GM19240 (cell line): ENCODE results near the gene FILIP1.
"Not testable (repeated sequence)": the region's sequence is repeated elsewhere in the genome, so short reads cannot be mapped to it uniquely, and the experiment has no call there.

Experiments used
- DNase-seq: peaks from one replicate; pipeline ENCODE4 v3.0.0; 2011; ENCODE audit warnings: low spot score; ENCODE audit not compliant: insufficient read length

FILIP1 gene

DNA sequence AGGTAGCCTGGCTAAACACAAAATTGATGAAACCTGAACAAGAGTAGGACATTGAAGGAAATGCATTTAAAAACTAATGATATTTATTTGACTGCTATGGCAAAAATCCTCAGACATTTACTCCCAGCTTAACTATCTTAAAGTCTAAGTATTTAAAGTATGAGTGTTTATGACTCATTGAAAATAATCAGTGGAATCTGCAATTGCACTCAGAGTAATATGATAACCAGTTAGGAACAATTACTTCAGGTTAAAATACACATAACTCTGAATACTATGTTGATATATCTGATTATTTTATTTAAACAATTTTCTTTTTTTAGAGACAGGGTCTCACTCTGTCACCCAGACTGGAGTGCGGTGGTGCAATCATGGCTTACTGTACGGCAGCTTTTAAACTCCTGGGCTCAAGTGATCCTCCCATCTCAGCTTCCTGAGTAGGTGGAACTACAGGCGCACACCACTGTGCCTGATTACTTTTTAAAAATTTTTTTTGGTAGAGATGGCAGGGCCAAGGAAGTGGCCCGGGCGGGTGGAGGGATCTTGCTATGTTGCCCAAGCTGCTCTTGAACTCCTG is 43.9 kb downstream of the FILIP1 start:
- no peak for DNase-seq

GRCh38 chr6:75446241-75446880 is 47.2 kb downstream of the FILIP1 start:
- no peak for DNase-seq

DNA sequence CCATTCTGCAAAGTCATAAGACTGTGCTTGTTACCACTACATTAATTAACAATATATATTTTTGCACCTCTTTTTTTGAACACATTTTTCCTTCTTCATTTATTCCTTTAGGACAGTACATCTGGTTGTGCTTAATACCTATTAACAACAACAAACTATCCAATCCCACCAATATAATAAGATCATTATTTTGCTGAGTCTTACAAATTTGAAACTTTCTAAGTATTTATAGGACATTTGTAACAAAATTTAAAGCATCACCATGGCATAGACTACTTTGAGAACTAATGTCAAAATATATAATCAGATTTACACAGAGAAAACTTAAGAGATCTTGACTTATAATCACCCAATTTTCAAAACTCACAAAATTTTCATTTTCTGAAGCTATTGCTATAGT is 47.9 kb downstream of the FILIP1 start:
- DNase-seq: no peak

GRCh38 chr6:75444899-75445298 is 48.7 kb downstream of the FILIP1 start:
- DNase-seq: no peak

GRCh38 chr6:75441883-75442282 is 51.7 kb downstream of the FILIP1 start:
- not testable (repeated sequence) for DNase-seq

DNA sequence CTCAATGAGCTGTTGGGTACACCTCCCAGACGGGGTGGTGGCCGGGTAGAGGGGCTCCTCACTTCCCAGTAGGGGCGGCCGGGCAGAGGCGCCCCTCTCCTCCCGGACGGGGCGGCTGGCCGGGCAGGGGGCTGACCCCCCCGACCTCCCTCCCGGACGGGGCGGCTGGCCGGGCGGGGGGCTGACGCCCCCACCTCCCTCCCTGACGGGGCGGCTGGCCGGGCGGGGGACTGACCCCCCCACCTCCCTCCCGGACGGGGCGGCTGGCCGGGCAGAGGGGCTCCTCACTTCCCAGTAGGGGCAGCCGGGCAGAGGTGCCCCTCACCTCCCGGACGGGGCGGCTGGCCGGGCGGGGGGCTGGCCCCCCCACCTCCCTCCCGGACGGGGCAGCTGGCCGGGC is 52.1 kb downstream of the FILIP1 start:
- DNase-seq: not testable (repeated sequence)

GRCh38 chr6:75438442-75439116 is 55.0 kb downstream of the FILIP1 start:
- no peak for DNase-seq

GRCh38 chr6:75438013-75438431 is 55.6 kb downstream of the FILIP1 start:
- no peak for DNase-seq

DNA sequence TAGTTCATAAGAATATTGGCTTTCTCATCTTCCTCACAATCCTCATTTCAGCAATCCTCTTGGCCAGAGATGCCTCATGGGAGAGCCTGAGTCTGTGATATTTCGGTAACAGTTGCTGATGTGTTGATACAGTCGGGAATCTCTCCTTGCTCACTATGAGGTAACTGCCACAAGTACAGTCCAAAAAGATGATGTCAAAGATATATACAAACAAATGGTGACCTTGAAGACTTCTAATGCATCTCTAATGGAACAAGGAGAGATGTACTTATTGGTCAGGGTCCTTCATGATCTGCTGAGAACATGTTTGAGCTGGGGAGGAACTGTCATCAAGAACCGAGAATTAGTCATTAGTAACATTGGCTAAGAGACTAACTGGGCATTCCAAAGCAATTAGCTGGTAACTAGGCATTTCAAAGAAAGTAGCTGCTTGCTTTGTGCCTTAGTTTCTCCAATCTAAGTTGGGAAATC is 56.1 kb downstream of the FILIP1 start:
- no peak for DNase-seq

DNA sequence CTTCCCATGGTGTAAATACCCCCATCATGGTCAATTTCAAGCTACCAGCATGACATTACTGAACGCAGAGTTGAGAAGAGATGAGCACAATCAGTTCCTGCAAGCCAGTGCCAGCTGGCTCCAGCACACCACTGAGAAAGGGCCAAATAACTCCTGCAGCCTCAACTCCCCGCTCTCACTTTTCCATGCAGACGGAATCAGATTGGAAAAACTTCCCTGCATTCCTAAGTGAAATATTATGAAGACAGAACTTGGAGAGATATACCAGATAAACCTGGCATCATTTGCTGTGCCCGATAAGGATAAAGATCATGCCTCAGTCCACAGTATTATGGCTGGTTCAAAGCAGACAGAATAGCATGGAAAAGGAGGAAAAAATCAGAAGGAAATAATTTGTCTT is 56.7 kb downstream of the FILIP1 start:
- no peak for DNase-seq

DNA sequence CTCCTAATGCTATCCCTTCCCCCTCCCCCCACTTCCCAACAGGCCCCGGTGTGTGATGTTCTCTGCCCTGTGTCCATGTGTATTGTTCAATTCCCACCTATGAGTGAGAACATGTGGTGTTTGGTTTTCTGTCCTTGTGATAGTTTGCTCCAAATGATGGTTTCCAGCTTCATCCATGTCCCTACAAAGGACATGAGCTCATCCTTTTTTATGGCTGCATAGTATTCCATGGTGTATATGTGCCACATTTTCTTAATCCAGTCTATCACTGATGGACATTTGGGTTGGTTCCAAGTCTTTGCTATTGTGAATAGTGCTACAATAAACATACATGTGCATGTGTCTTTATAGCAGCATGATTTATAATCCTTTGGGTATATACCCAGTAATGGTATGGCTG is 60.8 kb downstream of the FILIP1 start:
- DNase-seq: not testable (repeated sequence)

DNA sequence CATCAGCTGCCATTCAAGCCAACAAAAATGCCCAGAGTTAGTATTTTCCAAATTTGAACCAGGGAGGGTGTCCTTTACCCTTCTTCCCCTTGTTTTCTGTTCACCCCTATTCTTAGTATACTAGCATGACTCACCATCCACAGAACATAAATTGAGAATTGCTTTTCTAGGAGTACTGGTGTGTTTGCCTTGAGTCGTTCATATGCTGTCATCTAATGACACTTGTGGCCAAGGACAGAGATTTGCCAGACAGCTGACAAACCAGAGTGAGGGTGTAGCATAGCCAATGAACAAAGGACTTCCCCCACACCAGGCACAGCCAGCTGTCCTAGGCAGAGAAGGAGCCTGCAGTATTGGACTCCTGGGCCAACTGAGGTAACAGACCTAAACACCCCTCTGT is 62.2 kb downstream of the FILIP1 start:
- no peak for DNase-seq

GRCh38 chr6:75430631-75431325 is 62.8 kb downstream of the FILIP1 start:
- no peak for DNase-seq

GRCh38 chr6:75429061-75429703 is 64.4 kb downstream of the FILIP1 start:
- no peak for DNase-seq

- DNase-seq: no peak
Observed at GRCh38 chr6:75428204-75428603, 65.4 kb downstream of the FILIP1 start.

GRCh38 chr6:75427329-75427728 is 66.3 kb downstream of the FILIP1 start:
- DNase-seq: no peak

GRCh38 chr6:75424618-75425548 is 68.7 kb downstream of the FILIP1 start:
- no peak for DNase-seq

DNA sequence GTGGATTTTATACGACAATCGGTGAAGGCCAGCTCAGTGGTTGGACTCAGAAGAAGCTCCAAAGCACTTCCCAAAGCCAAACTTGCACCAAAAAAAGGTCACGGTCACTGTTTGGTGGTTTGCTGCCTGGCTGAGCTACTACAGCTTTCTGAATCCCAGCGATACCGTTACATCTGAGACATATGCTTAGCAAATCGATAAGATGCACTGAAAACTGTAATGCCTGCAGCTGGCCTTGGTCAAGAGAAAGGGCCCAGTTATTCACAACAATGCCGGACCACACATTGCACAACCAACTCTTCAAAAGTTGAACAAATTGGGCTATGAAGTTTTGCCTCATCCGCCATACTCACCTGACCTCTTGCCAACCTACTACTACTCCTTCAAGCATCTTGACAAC is 70.2 kb downstream of the FILIP1 start:
- DNase-seq: no peak

GRCh38 chr6:75422024-75422639 is 71.5 kb downstream of the FILIP1 start:
- DNase-seq: no peak
